ENCODE results near the gene ZNF592. TPM values are rescaled to one million over a fixed set of nuclear protein-coding genes. Genes with fewer than 3 reads are reported as not detected.

Gene ZNF592, protein sequence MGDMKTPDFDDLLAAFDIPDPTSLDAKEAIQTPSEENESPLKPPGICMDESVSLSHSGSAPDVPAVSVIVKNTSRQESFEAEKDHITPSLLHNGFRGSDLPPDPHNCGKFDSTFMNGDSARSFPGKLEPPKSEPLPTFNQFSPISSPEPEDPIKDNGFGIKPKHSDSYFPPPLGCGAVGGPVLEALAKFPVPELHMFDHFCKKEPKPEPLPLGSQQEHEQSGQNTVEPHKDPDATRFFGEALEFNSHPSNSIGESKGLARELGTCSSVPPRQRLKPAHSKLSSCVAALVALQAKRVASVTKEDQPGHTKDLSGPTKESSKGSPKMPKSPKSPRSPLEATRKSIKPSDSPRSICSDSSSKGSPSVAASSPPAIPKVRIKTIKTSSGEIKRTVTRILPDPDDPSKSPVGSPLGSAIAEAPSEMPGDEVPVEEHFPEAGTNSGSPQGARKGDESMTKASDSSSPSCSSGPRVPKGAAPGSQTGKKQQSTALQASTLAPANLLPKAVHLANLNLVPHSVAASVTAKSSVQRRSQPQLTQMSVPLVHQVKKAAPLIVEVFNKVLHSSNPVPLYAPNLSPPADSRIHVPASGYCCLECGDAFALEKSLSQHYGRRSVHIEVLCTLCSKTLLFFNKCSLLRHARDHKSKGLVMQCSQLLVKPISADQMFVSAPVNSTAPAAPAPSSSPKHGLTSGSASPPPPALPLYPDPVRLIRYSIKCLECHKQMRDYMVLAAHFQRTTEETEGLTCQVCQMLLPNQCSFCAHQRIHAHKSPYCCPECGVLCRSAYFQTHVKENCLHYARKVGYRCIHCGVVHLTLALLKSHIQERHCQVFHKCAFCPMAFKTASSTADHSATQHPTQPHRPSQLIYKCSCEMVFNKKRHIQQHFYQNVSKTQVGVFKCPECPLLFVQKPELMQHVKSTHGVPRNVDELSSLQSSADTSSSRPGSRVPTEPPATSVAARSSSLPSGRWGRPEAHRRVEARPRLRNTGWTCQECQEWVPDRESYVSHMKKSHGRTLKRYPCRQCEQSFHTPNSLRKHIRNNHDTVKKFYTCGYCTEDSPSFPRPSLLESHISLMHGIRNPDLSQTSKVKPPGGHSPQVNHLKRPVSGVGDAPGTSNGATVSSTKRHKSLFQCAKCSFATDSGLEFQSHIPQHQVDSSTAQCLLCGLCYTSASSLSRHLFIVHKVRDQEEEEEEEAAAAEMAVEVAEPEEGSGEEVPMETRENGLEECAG (N-terminal part only)
- total RNA-seq (2011; cell fraction: chromatin; rRNA removed; ENCODE audit: low replicate concordance), result 22.7 and 35.2 TPM in 2 replicates
- 18.4 and 21.7 TPM in 2 replicates for total RNA-seq (2011; cell fraction: nucleolus; rRNA removed)
- 22.7 and 26.9 TPM in 2 replicates for total RNA-seq (2011; cell fraction: nucleoplasm; rRNA removed)
- total RNA-seq (2014; rRNA removed) (5.9 and 9.1 TPM in 2 replicates), total RNA-seq (2014; rRNA removed; fragmentation: Illumina TruSeq; extraction: Trizol) (6.3 and 6.6 TPM in 2 replicates), total RNA-seq (2015; rRNA removed; fragmentation: Illumina TruSeq; extraction: Trizol) (9.1 and 9.2 TPM in 2 replicates), total RNA-seq (2021) (22.0 and 23.8 TPM in 2 replicates), polyA plus RNA-seq (2011; rRNA removed) (7.4 and 10.4 TPM in 2 replicates), polyA plus RNA-seq (2014; fragmentation: Illumina TruSeq; extraction: Trizol) (18.5 and 18.8 TPM in 2 replicates), polyA plus RNA-seq (2014; fragmentation: Nextera tagmentation; extraction: Ambion mirVana) (1 to 10 TPM in 1 of 2 experiments, under 1 TPM in 1; 0.88 to 1.7 TPM), polyA plus RNA-seq (2014; rRNA removed) (11.6 TPM in 2 replicates), polyA minus RNA-seq (2011; rRNA and poly(A)+ RNA removed) (7.6 and 8.8 TPM in 2 replicates), Bru-seq, nascent RNA (percentile 80 among the genes with signal in this experiment), BruChase-seq, experiment 1, labeled RNA remaining after a 2-hour chase (percentile 82 among the genes with signal in this experiment), BruChase-seq, experiment 2, labeled RNA remaining after a 6-hour chase (percentile 84 among the genes with signal in this experiment)
- 8.8 and 14.0 TPM in 2 replicates for polyA plus RNA-seq (2011; cell fraction: cytosol; rRNA removed)
- polyA plus RNA-seq (2011; cell fraction: nucleus; rRNA removed), result 15.9 and 24.2 TPM in 2 replicates
- 12.6 and 16.1 TPM in 2 replicates for polyA plus RNA-seq (2012)
- 13.0 and 13.9 TPM in 2 replicates for polyA minus RNA-seq (2011; cell fraction: cytosol; rRNA and poly(A)+ RNA removed)
- polyA minus RNA-seq (2011; cell fraction: nucleus; rRNA and poly(A)+ RNA removed), result 8.2 and 9.0 TPM in 2 replicates
- long read RNA-seq, experiment 1, full-length matches to known transcripts, result 12 of 80 reads
- long read RNA-seq, experiment 1, partial matches to known transcripts, result 58 of 80 reads
- long read RNA-seq, experiment 1, other reads (novel, unspliced or antisense), result 10 of 80 reads
- long read RNA-seq, experiment 2, full-length matches to known transcripts, result 8 of 41 reads
- long read RNA-seq, experiment 2, partial matches to known transcripts, result 22 of 41 reads
- long read RNA-seq, experiment 2, other reads (novel, unspliced or antisense), result 11 of 41 reads
- long read RNA-seq, experiment 3, full-length matches to known transcripts, result 2 of 7 reads
- long read RNA-seq, experiment 3, partial matches to known transcripts, result 1 of 7 reads
- long read RNA-seq, experiment 3, other reads (novel, unspliced or antisense), result 4 of 7 reads

- Histone ChIP-seq H4K20me1 (replicated peaks; ENCODE audit: control insufficient read depth, insufficient read depth, low read length) (peaks cover 7% of the 10 kb centered on the region; the same call in 1 of the 2 replicates), H3K79me2 (ENCODE audit: control insufficient read depth, insufficient read depth, low read length) (peaks cover 58% of the 10 kb centered on the region), H2AFZ (ENCODE audit: low read depth, low read length) (peak within 1 kb of the TSS; percentile 94), H3K4me2 (ENCODE audit: insufficient read depth, low read length) (peak within 1 kb of the TSS; percentile 96), H3K27me3 (ENCODE audit: control insufficient read depth in 2 of 2, insufficient read depth in 2 of 2, low read length in 2 of 2) (no peaks in the 10 kb centered on the region), H3K4me1 (replicated peaks in 1 of 2; ENCODE audit: control insufficient read depth in 2 of 2, insufficient read depth in 2 of 2, low read length in 2 of 2) (peaks cover 22 to 29% of the 10 kb centered on the region in 2 experiments; a peak in 4 of 5 replicates), H3K4me3 (peak within 1 kb of the TSS; percentile 91), H3K27ac (ENCODE audit: extremely low read depth, low read depth, low read length) (peak within 1 kb of the TSS; percentile 90), H3K9me3 (replicated peaks; ENCODE audit: control insufficient read depth, insufficient read depth, low read depth, low read length) (no peaks in the 10 kb centered on the region), H3K9ac (ENCODE audit: insufficient read depth in 1 of 2, low read depth in 2 of 2, low read length in 2 of 2) (peak within 1 kb of the TSS; percentile 78 to 95), H3K9me1 (ENCODE audit: control insufficient read depth, insufficient read depth, low read length) (no peaks in the 10 kb centered on the region), H3K36me3 (ENCODE audit: control insufficient read depth, insufficient read depth, low read length) (peaks cover 9% of the 10 kb centered on the region; the same call in 2 of the 3 replicates)
- intact Hi-C loops (cut with micrococcal nuclease) (loop anchor here (1.0 to 5.0 kb wide), 2 partner anchors 32 to 151 kb away; partner anchors contain the start of gene SEC11A), in situ Hi-C loops (cut with MboI) (no loop called here)
- BruUV-seq (replicated peaks), result no TSS peak
- 0% methylated on average over 41 of the region's 127 CpGs for WGBS (ENCODE audit: insufficient coverage, low coverage, missing lambda C conversion rate)
- peak; percentile 66 for ATAC-seq
- no peak for FAIRE-seq
- CTCF ChIA-PET (ENCODE audit: low intra/inter-chr PET ratio), result interaction anchor here (0.7 kb wide), 1 partner anchor 93 kb away, joined by 4 read pairs; no protein-coding TSS in a partner anchor
- peak; percentile 82 to 92 (median 86) for DNase-seq (ENCODE audit: extremely low read depth in 1 of 4, low spot score in 3 of 4)
- POLR2A ChIA-PET, result interaction anchor here (0.6 to 1.0 kb wide), 2 partner anchors 9 to 172 kb away, joined by 4 read pairs; no protein-coding TSS in a partner anchor
- TF ChIP-seq MYC (IDR thresholded peaks at IDR 0.05; ENCODE audit: low read depth, low read length), result peak; percentile 29; the same call in 1 of the 2 replicates
- TF ChIP-seq MYC (CRISPR knock-in tag; IDR thresholded peaks at IDR 0.05; ENCODE audit: borderline replicate concordance, low read depth), result no peak
- TF ChIP-seq RBFOX2 (IDR thresholded peaks at IDR 0.05; ENCODE audit: low read depth, low read length), result peak; percentile 67
- TF ChIP-seq ELF1 (tag; IDR thresholded peaks at IDR 0.05), result peak; percentile 34; the same call in 1 of the 2 replicates
- TF ChIP-seq YY1 (IDR thresholded peaks at IDR 0.05; ENCODE audit: borderline replicate concordance in 1 of 3, control insufficient read depth in 1 of 3, extremely low read depth in 1 of 3, insufficient read depth in 3 of 3, insufficient read length in 1 of 3, insufficient replicate concordance in 2 of 3, low read depth in 1 of 3, low read length in 2 of 3), result peak; percentile 30 to 91 (median 89)
- peak; percentile 66; the same call in 1 of the 2 replicates for TF ChIP-seq ZBTB7A (IDR thresholded peaks at IDR 0.05; ENCODE audit: borderline replicate concordance, control insufficient read depth, low read depth, low read length)
- TF ChIP-seq ZNF3 (CRISPR knock-in tag; IDR thresholded peaks at IDR 0.05), result no peak
- TF ChIP-seq WHSC1 (IDR thresholded peaks at IDR 0.05; ENCODE audit: low read length), result no peak
- no peak for TF ChIP-seq STAT5A (IDR thresholded peaks at IDR 0.05; ENCODE audit: borderline replicate concordance, low read length)
- TF ChIP-seq NFIX (CRISPR knock-in tag; IDR thresholded peaks at IDR 0.05; ENCODE audit: low read depth), result no peak
Measured at GRCh38 chr15:84748274-84749110, at the start of gene ZNF592. TSS of gene ZNF592 (plus strand) at chr15:84748592. CDS start at chr15:84782676, 34,084 bp downstream.

All from K562 (cell line).